ENCODE results near the gene BRD3.
"Not testable (repeated sequence)": the region's sequence is repeated elsewhere in the genome, so short reads cannot be mapped to it uniquely, and the experiment has no call there.

The BRD3 gene

DNA sequence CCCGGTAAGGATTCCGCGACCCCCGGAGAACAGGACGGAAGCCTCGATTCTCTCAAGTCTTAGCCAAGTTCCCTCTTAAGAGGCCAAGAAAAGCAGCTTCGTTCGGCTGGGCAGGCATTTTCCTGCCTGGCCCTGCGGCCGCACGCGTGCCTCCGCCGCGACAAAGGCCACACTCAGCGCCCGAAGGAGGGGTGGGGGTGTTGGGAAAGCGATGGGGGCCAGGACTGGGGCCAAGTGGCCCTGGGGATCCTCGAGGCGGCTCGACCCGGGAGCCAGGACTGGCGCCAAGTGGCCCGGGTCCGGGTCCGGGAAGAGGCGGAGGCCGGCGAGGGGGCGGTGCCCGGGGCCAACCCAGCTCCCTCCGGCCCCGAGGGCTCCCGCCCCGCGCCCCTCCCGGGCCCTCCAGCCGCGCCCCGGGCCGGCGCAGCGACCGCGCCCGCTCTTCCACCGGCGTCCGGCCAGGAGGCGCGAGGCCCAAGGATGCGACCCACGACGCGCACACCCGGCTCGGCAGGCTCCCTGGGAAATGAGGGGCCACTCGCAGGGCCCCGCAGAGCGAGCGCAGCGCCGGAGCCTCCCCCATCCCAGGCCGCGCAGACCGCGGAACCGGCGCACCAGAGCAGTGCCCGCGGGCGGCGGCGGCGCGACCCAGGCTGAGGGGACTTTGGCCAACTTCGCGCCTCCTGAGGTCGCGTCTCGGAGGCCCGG, 76.5 kb downstream of the BRD3 start:
- no peak for DNase-seq

DNA sequence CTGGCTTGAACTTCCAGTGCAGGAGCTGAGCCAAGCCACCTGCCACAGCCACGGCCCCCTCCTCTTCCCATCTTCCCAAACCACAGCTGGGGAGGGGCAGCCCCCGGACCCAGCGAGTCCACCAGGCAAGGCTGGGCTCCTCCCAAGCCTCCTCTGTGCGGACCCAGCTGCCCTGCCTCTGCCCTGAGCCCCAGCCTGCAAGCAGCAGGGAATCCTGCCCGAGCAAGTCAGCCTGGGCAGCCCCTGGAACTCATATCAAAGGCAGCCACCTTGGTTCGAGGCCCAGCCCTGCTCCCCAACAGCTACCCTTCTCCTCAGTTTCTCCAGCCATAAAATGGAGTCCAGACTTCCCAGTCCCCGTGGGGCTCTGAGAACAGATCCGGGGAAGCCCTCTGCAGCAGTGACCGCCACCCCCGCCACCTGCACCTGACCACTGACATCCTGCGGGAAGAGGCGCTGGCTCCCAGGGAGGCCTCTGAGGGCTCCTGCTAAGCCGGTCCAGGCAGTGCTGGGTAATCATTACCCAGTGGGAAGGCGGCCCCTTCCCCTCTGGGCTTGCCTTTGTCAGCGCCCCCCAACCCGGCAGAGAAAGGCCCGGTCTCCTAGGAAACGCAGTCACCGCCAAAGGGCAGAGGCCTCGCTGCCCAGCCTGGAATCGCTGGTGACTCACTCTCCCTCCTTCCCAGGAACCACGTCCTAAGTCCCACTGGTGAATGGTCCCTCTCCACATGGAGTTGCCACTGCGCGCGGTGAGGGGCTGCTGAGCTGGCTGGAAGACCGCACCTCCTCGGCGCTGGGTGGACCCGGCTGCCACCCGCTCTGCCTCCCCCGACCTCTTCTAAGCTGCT, 77.2 kb downstream of the BRD3 start:
- peak; percentile 76 for DNase-seq

DNA sequence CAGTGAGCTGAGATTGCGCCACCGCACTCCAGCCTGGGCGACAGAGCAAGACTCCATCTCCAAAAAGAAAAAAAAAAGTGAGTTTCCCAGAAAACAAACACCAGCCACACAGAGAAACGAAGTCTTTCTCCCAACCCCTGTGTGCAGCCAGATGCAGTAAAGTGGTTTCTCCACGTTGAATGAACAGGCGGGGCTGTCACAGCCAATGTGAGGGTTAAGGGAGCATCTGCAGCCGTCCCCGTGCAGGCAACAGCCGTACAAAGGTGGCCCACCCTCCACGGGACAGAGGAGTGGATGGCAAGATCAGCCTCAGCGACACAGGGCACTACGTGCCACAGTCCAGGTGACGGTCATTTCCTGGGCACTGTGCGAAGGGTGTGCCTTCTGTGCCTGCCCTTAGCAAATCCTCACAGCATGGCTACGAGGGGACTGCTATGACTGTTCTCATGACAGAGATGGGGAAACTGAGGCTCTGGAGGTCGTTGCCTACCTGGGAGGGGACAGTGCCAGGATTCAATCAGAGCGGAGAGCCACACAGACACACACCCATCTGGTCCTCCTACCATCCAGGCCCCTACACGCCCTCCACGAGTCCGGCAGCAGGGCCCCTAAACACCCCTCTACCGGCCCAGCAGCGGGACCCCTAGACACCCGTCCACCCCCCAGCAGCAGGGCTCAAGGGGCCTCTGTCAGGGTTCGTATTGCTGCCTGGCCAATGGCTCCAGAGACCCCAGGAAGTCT, 78.0 kb downstream of the BRD3 start:
- DNase-seq, result no peak

DNA sequence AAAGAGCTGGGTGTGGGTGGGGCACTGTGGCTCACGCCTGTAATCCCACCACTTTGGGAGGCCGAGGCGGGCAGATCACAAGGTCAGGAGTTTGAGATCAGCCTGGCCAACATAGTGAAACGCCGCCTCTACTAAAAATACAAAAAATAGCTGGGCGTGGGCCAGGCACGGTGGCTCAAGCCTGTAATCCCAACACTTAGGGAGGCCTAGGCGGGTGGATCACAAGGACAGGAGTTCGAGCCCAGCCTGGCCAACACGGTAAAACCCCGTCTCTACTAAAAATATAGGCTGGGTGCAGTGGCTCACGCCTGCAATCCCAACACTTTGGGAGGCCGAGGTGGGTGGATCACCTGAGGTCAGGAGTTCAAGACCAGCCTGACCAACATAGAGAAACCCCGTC, 79.1 kb downstream of the BRD3 start:
- not testable (repeated sequence) for DNase-seq

DNA sequence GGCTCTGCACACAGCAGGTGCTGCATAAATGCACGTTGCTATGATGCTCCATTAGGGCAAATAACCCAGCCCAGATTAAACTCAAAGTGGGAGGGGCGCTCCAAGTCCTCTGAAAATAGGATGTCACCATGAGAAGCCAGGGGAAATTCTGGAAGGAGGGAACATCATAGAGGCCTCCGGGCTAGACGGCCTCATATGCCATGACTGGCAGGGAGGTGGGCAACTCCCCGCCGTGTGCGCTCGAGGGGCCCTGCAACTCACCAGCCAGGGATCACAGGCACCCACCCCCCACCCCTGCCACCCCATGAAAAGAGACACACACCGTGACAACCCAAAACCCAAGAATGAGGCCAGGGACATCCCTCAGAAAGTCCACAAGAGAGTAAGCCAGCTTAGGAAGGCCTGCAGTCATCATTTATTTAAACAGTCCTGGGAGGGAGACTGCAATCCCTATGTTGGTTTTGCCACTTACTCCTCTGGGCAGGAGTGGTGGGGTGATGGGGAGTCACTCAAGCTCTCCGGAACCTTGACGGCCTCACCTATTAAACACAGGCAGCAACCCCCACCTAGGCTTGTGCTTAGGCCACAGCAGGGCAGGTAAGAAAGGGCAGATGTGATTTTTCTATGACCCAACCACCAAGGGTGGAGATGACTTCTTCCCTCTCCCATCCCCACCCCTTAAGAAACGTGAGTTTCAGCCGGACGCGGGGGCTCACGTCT, 79.7 kb downstream of the BRD3 start:
- no peak for DNase-seq

DNA sequence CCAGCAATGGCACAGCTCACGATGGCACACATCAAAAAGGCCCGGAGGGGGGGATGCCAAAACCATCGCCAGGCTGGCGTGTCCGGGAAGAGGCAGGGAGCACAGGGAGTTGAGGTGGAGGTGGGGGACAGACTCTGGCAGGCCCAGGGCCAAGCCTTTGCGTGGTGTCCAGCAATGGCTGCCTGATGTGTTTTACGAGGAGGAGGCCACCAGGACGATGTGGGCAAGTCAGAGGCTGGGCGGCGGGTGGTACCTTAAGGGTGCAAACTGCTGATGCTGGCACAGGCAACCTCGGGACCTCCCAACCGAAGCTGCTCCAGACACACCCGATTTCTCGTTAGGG, 80.4 kb downstream of the BRD3 start:
- no peak for DNase-seq

DNA sequence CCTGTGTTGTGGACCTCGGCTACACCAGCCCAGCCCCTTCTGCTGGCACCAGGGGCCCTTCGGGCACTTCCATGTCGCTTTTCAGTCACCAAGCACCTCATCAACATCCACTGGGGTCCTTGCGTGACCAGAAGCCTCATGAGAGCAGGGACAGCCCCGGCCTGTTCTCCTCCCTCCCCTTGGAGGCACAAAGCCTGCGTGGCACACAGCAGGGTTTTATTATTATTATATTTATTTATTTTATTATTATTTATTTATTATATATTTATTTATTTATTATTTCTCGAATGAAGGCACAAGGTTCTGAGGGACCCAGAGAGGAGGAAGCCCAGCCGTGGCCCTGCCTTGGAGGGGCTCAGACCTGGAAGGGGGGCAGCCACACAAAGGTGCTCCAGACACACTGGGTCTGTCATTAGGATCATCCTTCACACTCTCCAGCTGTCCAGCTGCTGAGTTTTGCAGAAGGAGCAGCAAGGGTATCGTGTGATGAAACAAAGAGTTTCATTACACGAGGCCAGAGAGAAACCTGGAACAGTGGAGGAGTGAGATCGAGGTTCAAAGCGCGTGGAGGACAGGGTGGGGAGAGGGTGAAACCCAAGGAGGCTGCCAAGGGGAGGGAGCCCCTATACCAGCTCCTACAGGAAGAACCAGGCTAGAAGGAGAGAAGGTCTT, 80.9 kb downstream of the BRD3 start:
- no peak for DNase-seq

DNA sequence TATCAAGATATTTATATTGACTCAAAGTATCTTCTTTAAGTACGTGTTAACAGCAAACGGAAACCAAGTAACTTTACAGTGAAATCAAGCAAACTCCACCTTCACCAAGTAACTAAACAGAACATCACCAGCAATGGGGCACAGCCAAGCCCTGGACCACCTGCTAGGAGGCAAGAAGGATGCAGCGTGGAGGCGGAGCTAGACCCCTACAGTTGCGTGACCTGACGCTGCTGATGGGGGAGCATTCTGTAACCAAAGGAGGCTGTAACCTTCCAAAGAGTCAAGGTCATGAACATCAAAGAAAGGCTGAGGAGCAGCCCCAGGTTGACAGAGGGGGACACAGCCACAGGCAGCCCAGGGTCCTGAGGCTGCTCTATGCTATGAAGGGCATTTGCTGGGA, 81.8 kb downstream of the BRD3 start:
- DNase-seq, result no peak

DNA sequence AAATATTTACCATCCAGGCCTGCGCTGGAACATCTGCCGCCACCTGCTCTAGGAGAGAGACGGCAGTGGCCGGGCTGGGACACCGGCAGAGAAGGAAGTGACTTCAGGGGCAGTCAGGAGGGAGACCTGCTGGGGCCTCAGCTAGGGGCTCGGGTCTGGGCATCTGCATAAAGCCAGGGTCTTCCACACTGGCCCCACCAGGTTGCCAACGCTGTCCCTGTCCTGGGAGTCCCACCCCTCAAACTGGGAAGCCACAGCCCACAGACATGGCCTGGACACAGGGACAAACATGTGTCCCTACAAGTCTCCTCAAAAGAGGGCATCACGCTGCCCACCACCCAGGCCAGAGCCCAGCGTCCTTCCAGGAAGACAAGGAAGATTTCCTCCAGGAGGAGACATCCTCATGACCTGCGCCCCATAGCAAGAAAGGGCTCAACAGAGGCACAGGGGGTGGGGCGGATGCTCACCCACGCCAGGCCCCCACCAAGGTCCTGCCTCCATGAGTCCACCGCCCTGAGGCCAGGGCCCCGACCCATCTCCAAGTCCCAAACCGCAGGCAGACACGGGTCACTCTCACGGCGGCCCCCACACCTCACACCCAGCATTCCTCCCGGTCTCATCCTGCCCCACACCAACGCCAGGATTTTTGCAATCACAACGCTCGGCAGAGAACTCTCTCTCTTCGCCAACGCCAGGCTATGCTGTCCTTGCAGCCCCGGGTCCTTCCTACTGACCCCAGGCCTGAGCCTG, 84.7 kb downstream of the BRD3 start:
- no peak for DNase-seq

DNA sequence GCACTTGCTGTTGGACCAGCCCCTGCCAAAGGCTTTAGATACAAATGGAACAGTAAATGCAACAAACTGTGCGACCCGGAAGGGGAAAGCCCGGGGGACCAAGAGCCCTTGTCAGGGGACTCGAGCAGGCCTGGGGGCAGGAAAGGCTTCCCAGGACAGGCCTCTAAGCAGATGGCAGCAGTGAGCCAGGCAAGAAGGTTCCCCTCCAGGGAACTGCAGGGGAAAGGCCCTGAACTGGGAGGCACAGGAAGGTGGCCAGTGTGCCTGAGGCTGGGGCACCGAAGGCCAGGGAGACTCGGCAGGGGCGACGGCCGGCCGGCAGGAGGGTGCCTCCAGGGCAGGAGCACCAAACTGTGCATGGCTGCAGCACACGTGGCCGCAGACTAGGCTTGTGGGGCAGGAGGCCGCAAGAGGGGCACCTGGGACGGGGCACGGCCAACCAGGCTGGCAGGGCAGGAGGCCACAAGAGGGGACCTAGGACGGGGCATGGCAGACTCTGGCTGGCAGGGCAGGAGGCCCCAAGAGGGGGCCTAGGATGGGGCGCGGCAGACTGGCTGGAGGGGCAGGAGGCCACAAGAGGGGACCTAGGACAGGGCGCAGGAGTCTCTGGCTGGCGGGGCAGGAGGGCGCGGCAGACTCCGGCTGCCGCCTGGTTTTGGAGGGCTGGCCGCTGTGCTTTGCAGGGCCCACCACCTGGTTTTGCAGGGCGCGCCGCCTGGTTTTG, 85.7 kb downstream of the BRD3 start:
- no peak for DNase-seq

DNA sequence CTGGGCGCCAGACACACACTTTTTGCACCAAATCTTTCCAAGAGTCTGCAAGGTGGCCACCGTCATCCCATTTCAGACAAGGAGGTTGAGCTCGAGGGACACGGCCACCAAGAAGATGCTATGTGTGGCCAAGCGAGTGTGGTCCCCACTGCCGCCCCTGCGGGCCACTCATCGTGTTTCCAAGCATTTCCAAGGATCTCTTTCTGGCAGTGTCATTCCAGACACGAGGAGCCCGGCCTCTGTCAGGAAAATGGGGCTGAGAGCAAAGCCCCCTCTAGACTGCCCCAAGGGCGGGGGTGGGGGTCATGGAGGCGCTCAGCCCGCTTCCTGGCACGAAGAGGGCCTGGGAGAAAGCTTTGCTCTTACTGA, 86.3 kb downstream of the BRD3 start:
- DNase-seq, result no peak

DNA sequence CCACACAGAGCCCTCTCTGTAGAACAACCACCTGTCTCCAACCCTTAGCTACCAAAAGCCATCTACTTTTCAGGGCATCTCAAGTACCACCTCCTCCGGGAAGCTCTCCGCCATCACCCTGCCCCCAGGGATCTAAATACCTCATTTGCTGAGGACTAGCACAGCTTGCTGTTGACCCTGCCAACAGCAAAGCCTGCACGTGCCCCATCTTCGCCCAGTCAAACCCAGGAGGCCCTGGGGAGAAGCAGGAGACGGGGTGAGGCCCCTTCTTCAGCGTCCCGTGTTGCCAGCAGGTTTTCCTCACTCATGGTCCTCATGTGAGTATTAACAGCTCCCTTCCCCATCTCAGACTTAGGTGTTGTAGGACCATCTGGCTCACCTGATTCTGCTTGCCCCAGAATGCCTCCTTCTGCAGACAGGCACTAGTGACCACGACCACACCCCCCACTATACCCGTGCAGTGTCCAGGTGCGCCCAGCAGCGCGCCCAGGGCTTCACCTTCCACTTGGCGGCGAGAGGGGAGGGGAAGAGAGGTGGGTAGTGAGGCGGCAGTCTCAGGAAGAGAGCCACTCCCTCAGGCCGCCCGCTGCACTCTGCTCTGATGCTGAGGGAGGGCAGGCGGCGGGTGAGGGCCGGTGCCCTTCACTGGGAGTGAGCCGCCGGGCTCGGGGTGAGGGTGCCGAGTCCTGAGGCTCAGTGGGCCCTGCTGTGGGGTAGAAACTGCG, 86.8 kb downstream of the BRD3 start:
- DNase-seq, result no peak

Data from eye (tissue), 1 donor.